ENCODE data around the gene CXCL11. TPM values are rescaled to one million over a fixed set of nuclear protein-coding genes. Genes with fewer than 3 reads are reported as not detected.

Gene CXCL11
- polyA plus RNA-seq, 2 of the 4 experiments (the other 2 are of a cell fraction), result not detected

- no peak within 1 kb of the TSS for H3K27ac ChIP-seq
- ChIA-PET POLR2A (no interaction called here), CTCF (no interaction called here)
- H3K4me3 ChIP-seq, result no peak within 1 kb of the TSS
- no peaks in the 10 kb centered on the region for H3K4me1 ChIP-seq
- FAIRE-seq (no peak), ATAC-seq (no peak), DNase-seq (ENCODE audit: low read depth in 1 of 2, low spot score in 1 of 2) (no peak)
- WGBS (ENCODE audit: missing lambda C conversion rate), result 17% methylated on average over 3 of the region's 3 CpGs
- no peak for TF ChIP-seq FOXS1 (CRISPR knock-in tag; IDR thresholded peaks at IDR 0.05)
- no peak for TF ChIP-seq HOXB5 (CRISPR knock-in tag; IDR thresholded peaks at IDR 0.05)
- no peak for TF ChIP-seq JUN (IDR thresholded peaks at IDR 0.05)
- TF ChIP-seq POLR2A (IDR thresholded peaks at IDR 0.05; ENCODE audit: low read length), result no peak
- no peak for TF ChIP-seq BHLHE40 (IDR thresholded peaks at IDR 0.05; ENCODE audit: low read depth, low read length)
- TF ChIP-seq HES2 (IDR thresholded peaks at IDR 0.05), result no peak
- TF ChIP-seq POLR2AphosphoS2 (conservative IDR thresholded peaks at IDR 0.05; ENCODE audit: low read length), result no peak
- TF ChIP-seq MAZ (IDR thresholded peaks at IDR 0.05; ENCODE audit: borderline replicate concordance, low read depth, low read length), result no peak
- TF ChIP-seq CBX2 (IDR thresholded peaks at IDR 0.05; ENCODE audit: borderline replicate concordance, low read depth), result no peak
- no peak for TF ChIP-seq PBX3 (IDR thresholded peaks at IDR 0.05)
- TF ChIP-seq GATA3 (IDR thresholded peaks at IDR 0.05; ENCODE audit: borderline replicate concordance), result no peak
- H3K9me3 ChIP-seq, result no peaks in the 10 kb centered on the region
- H3K4me2 ChIP-seq, result no peak within 1 kb of the TSS
These were observed 12.5 kb downstream of the CXCL11 start, which contains the start of gene CXCL10 for GRCh38 chr4:76023389-76023788. Gene CXCL10, minus strand, starts transcription at chr4:76023497. Its CDS starts 66 bp downstream, at chr4:76023431.

GRCh38 chr4:76022677-76023076 lies 13.2 kb downstream of the CXCL11 start:
- 40% methylated on average over 2 of the region's 2 CpGs for WGBS (ENCODE audit: missing lambda C conversion rate)
- FAIRE-seq (no peak), ATAC-seq (no peak), DNase-seq (ENCODE audit: low read depth in 1 of 2, low spot score in 1 of 2) (no peak)
- H3K4me3 ChIP-seq, result no peak overlapping the region
- H3K9me3 ChIP-seq, result no peaks in the 10 kb centered on the region
- TF ChIP-seq FOSL2 (IDR thresholded peaks at IDR 0.05) (no peak), FOSL2 (CRISPR knock-in tag; IDR thresholded peaks at IDR 0.05) (no peak), EHMT2 (IDR thresholded peaks at IDR 0.05; ENCODE audit: low read depth) (no peak), FOSB (CRISPR knock-in tag; IDR thresholded peaks at IDR 0.05) (no peak), ELK1 (IDR thresholded peaks at IDR 0.05; ENCODE audit: low read depth, low read length) (no peak), ZSCAN20 (CRISPR knock-in tag; IDR thresholded peaks at IDR 0.05) (no peak), MAZ (IDR thresholded peaks at IDR 0.05; ENCODE audit: borderline replicate concordance, low read depth, low read length) (no peak), HOXB13 (CRISPR knock-in tag; IDR thresholded peaks at IDR 0.05; ENCODE audit: low read depth) (no peak), NPAS2 (CRISPR knock-in tag; IDR thresholded peaks at IDR 0.05; ENCODE audit: borderline replicate concordance) (no peak), CBX8 (IDR thresholded peaks at IDR 0.05) (no peak)
- ChIA-PET POLR2A (no interaction called here), CTCF (no interaction called here)
- no peak overlapping the region for H3K4me2 ChIP-seq
- no peak overlapping the region for H3K27ac ChIP-seq
- no peaks in the 10 kb centered on the region for H3K4me1 ChIP-seq

- no peak for DNase-seq (ENCODE audit: low read depth in 1 of 2, low spot score in 1 of 2)
These were observed 13.8 kb downstream of the CXCL11 start for GRCh38 chr4:76022031-76022430.

More at GRCh38 chr4:76022031-76022430, 13.8 kb downstream of the CXCL11 start:
- ChIA-PET POLR2A (no interaction called here), CTCF (no interaction called here)
- Histone ChIP-seq H3K4me1 (no peaks in the 10 kb centered on the region), H3K4me2 (no peak overlapping the region), H3K4me3 (no peak overlapping the region), H3K9me3 (no peaks in the 10 kb centered on the region), H3K27ac (no peak overlapping the region)
- WGBS (ENCODE audit: missing lambda C conversion rate), result 44% methylated on average over 4 of the region's 4 CpGs
- FAIRE-seq (no peak), ATAC-seq (no peak)
- TF ChIP-seq BHLHE40 (IDR thresholded peaks at IDR 0.05; ENCODE audit: low read depth, low read length) (no peak), BCL3 (IDR thresholded peaks at IDR 0.05) (no peak), ZSCAN20 (CRISPR knock-in tag; IDR thresholded peaks at IDR 0.05) (no peak), KDM1A (IDR thresholded peaks at IDR 0.05; ENCODE audit: low read depth) (no peak), PBX3 (IDR thresholded peaks at IDR 0.05) (no peak), ZFP36 (IDR thresholded peaks at IDR 0.05; ENCODE audit: borderline replicate concordance, partially characterized antibody) (no peak), TP53 (CRISPR knock-in tag; IDR thresholded peaks at IDR 0.05) (no peak), POLR2AphosphoS2 (conservative IDR thresholded peaks at IDR 0.05; ENCODE audit: low read length) (no peak), ZC3H11A (IDR thresholded peaks at IDR 0.05) (no peak), CHD4 (IDR thresholded peaks at IDR 0.05; ENCODE audit: borderline replicate concordance) (no peak)

Measured in A549 (cell line).